Transverse colon (tissue), 4 donors: ENCODE measurements around the gene GNAQ. TPM values are rescaled to one million over a fixed set of nuclear protein-coding genes. Genes with fewer than 3 reads are reported as not detected.
"Not testable (repeated sequence)": the region's sequence is repeated elsewhere in the genome, so short reads cannot be mapped to it uniquely, and the experiment has no call there.

Experiments used
- DNase-seq: peaks from one replicate; pipeline ENCODE4 v3.0.0-alpha.2; 2019
- H3K27ac ChIP-seq, 4 donors: fragments of 200-600 bp; sonication (generic); 2 replicates each; pipeline ENCODE4 v1.5.1; 2016 to 2018; ENCODE audit warnings: inconsistent platforms in 4 of 4
- H3K27me3 ChIP-seq: fragments of 200-600 bp; sonication (generic); 2 replicates; pipeline ENCODE4 v1.5.1; 2017; ENCODE audit warnings: inconsistent platforms
- H3K36me3 ChIP-seq, 4 donors: fragments of 200-600 bp; sonication (generic); 2 replicates each; pipeline ENCODE4 v1.5.1; 2017 to 2019; ENCODE audit warnings: inconsistent platforms in 4 of 4
- H3K4me1 ChIP-seq, 4 donors: fragments of 200-600 bp; sonication (generic); 2 replicates each; pipeline ENCODE4 v1.5.1; 2017 to 2020; ENCODE audit warnings: inconsistent platforms in 4 of 4
- H3K4me3 ChIP-seq, 4 donors: fragments of 200-600 bp; sonication (generic); 1 replicate in 1 of 4; 2 replicates in 3 of 4; pipeline versions ENCODE4 v1.5.1 to v1.6.1; 2017 to 2019; ENCODE audit warnings: inconsistent platforms in 4 of 4
- H3K9me3 ChIP-seq, 2 donors: fragments of 200-600 bp; sonication (generic); 2 replicates each; pipeline ENCODE4 v1.5.1; 2017 to 2019; ENCODE audit warnings: inconsistent platforms in 2 of 2
- EP300 ChIP-seq: sonication (generic); formaldehyde crosslinking; IDR thresholded peaks from one replicate; pipeline ENCODE4 v1.6.1; 2017; ENCODE audit warnings: antibody characterized with exemption, low read depth
- POLR2A ChIP-seq: fragments of 450-650 bp; IDR thresholded peaks from one replicate; pipeline ENCODE4 v1.6.1; 2016; ENCODE audit warnings: antibody characterized with exemption, mild to moderate bottlenecking, moderate library complexity
- POLR2AphosphoS5 ChIP-seq, 3 donors: sonication (generic); formaldehyde crosslinking; IDR thresholded peaks; one replicate each; pipeline ENCODE4 v1.6.1; 2016; ENCODE audit warnings: antibody characterized with exemption in 3 of 3
- WGBS, 2 donors: methylation state at CpG; one replicate each; pipeline ENCODE4 v1.1.5; 2018; ENCODE audit warnings: low coverage in 1 of 2; 5-methylcytosine and 5-hydroxymethylcytosine counted together
- in situ Hi-C, 4 donors: fragments of 200-750 bp; cut with MboI; loops; one replicate each; pipeline versions ENCODE4 v1.15.0 to v1.15.1; 2017; ENCODE audit warnings: low sequenced_read_pairs in 3 of 4, low pct_ligation_motif_present in 1 of 4, low pct_unique_long_range_greater_than_20kb in 1 of 4
- intact Hi-C: fragments of 100-400 bp; cut with DNase I; formaldehyde crosslinking; loops from one replicate; pipeline ENCODE4 v1.15.1; 2023; ENCODE audit warnings: low total_unique reads
- total RNA-seq, 4 donors: library from RNA; depleted of rRNA; stranded (reverse); fragments of >200 nt; gene quantifications; one replicate each; pipeline ENCODE4 v1.1.0, GENCODE V29; 2016
- TF ChIP-seq, protein P1 (sequence below), 5 experiments: fragments of 200-600 bp in 3 of 5; fragments of 450-650 bp in 2 of 5; sonication (generic) in 3 of 5; IDR thresholded peaks; 1 replicate in 2 of 5; 2 replicates in 3 of 5; pipeline ENCODE4 v1.5.1; 2016 to 2017; ENCODE audit warnings: antibody characterized with exemption in 5 of 5, inconsistent platforms in 3 of 5, mild to moderate bottlenecking in 2 of 5, moderate library complexity in 1 of 5

The GNAQ gene
- total RNA-seq, 4 donors from 2014 or later: 36.3 to 54.9 (median 47.1) TPM

DNA sequence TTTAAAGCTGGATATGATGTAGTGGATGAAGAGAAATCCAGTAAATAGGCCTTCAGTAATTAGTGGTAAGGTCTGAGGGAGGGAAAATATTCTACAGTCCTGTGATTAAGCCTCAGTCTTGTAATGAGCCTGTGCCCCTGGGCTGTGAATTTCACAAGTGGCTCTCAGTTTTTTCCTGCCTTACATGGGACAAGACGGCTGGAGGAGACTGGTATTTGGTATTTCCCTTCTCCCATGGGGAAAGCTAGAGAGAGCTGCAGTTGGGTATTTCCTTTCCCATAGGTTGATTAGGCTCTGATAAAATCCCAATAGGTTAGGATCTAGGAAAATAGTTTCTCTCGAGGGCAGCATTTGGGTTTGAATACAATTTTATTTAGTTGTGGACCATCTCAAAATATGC, 321.3 kb downstream of the GNAQ start:
- no peak overlapping the region for H3K4me3 ChIP-seq
- 84 to 90% methylated on average over 2 of the region's 2 CpGs for WGBS, 2 donors
- H3K27me3 ChIP-seq: no peaks in the 10 kb centered on the region
- TF ChIP-seq POLR2AphosphoS5 (IDR thresholded peaks at IDR 0.05) (no peak), EP300 (no peak), POLR2A (no peak)
- TF ChIP-seq, protein P1, sequence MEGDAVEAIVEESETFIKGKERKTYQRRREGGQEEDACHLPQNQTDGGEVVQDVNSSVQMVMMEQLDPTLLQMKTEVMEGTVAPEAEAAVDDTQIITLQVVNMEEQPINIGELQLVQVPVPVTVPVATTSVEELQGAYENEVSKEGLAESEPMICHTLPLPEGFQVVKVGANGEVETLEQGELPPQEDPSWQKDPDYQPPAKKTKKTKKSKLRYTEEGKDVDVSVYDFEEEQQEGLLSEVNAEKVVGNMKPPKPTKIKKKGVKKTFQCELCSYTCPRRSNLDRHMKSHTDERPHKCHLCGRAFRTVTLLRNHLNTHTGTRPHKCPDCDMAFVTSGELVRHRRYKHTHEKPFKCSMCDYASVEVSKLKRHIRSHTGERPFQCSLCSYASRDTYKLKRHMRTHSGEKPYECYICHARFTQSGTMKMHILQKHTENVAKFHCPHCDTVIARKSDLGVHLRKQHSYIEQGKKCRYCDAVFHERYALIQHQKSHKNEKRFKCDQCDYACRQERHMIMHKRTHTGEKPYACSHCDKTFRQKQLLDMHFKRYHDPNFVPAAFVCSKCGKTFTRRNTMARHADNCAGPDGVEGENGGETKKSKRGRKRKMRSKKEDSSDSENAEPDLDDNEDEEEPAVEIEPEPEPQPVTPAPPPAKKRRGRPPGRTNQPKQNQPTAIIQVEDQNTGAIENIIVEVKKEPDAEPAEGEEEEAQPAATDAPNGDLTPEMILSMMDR (IDR thresholded peaks at IDR 0.05): no peak
- H3K27ac ChIP-seq: no peak overlapping the region
- no peaks in the 10 kb centered on the region for H3K9me3 ChIP-seq
- DNase-seq: no peak
- peaks cover 0 to 8% (median 2%) of the 10 kb centered on the region in 4 donors for H3K4me1 ChIP-seq
- H3K36me3 ChIP-seq: no peaks in the 10 kb centered on the region
- intact Hi-C loops (no loop called here), in situ Hi-C loops (no loop called here)

DNA sequence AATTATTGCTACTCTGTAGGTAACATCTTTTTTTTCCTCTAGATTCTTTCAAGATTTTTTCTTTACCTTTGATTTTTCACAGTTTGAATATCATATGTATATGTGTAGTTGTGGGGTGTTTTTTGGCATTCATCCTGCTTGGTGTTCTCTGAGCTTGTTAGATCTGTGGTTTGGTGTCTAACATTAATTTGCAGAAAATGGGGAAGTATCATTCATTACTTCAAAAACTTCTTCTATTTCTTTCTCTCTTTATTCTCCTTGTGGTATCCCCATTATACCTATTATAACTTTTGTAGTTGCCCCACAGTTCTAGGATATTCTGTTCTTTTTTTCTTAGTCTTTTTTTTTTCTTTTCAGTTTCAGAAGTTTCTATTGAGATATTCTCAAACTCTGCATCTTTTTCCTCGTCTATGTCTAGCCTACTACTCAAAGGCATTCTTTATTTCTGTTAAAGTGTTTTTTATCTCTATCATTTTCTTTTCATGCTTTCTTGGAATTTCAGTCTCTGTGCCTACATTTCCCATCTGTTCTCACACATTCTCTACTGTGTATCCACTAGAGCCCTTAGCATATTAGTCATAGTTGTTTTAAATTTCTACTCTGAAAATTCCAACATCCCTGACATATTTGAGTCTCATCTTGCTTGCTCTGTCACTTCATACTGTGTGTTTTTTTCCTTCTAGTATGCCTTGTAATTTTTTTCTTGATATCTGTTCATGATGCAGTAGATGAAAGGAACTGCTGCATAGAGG, 323.4 kb downstream of the GNAQ start:
- in situ Hi-C loops: no loop called here
- peaks cover 0 to 8% (median 2%) of the 10 kb centered on the region in 4 donors for H3K4me1 ChIP-seq
- H3K9me3 ChIP-seq: no peaks in the 10 kb centered on the region
- intact Hi-C loops: no loop called here
- no peak for DNase-seq
- H3K36me3 ChIP-seq: no peaks in the 10 kb centered on the region
- WGBS, 2 donors: 79% methylated on average over 1 of the region's 1 CpG; no CpG with 5 or more reads in 1 of the 2 donors
- H3K27me3 ChIP-seq: no peaks in the 10 kb centered on the region
- H3K27ac ChIP-seq: peak overlapping the region in 3 of 4 donors; percentile 18 to 42 (median 42)
- TF ChIP-seq, protein P1 (IDR thresholded peaks at IDR 0.05): no peak
- TF ChIP-seq POLR2A: no peak
- no peak for TF ChIP-seq POLR2AphosphoS5 (IDR thresholded peaks at IDR 0.05)
- TF ChIP-seq EP300: no peak
- no peak overlapping the region for H3K4me3 ChIP-seq

DNA sequence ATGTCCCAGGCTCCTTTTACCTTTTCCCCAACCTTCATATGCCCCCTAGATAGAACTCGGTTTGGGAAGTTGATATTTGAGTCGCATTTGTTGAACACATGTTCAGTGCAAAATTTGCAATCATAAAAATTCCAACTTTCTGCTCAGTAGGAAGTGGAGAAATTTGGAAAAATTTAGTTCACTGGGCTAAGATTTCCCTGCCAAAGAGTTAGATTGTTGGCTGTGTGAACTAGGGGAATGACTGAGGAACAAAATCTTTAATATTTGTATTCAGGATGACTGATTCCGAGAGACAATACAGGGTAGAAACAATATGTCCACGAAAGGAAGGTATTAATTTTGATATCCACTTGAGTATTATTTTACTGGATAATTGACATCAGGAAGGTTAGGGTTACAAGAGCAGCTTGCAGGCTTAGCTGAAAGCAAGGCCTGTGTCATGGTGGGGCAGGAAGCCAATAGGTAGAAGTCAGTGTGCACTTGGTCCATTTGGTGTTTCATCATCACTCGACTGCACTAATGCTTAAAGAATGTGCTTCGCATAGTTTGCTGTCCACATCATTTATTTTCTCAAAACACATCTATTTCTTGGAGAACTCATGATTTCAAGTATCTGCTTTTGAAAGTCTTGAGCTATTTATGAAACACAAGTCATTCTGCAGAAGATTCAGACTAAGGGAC, 324.1 kb downstream of the GNAQ start:
- TF ChIP-seq EP300 (no peak), POLR2AphosphoS5 (IDR thresholded peaks at IDR 0.05) (peak; percentile 61 to 75 (median 67))
- peak overlapping the region in 3 of 4 donors; percentile 33 to 42 (median 42) for H3K27ac ChIP-seq
- in situ Hi-C loops: no loop called here
- no peaks in the 10 kb centered on the region for H3K9me3 ChIP-seq
- DNase-seq: peak; percentile 51
- intact Hi-C loops: no loop called here
- H3K27me3 ChIP-seq: no peaks in the 10 kb centered on the region
- no peak overlapping the region for H3K4me3 ChIP-seq
- H3K4me1 ChIP-seq: peaks cover 0 to 6% (median 2%) of the 10 kb centered on the region in 4 donors
- no peaks in the 10 kb centered on the region for H3K36me3 ChIP-seq
- 69 to 85% methylated on average over 5 to 6 of the region's 6 CpGs for WGBS, 2 donors

DNA sequence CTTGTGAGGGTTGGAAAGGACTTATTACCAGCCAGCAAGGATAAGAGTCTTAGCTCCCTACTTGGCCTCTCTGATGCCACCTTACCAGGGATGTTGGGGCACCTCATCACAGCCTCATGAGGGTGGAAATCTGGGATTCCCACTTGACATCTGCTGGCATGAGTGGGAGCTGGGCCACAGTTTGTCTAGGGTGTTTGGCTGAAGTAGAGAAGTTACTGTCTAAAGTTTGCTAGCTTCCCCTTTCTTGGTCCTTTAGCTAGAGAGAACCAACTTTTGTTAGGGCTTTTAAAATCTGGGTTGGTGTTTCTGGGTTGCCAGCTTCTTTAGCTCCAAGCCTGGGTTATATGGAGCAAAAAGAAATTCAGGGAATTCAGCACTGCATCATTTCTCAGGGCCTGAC, 326.0 kb downstream of the GNAQ start:
- Histone ChIP-seq H3K4me3 (no peak overlapping the region), H3K4me1 (peaks cover 0 to 4% (median 2%) of the 10 kb centered on the region in 4 donors), H3K27me3 (no peaks in the 10 kb centered on the region), H3K36me3 (no peaks in the 10 kb centered on the region), H3K27ac (peak overlapping the region in 1 of 4 donors; percentile 12), H3K9me3 (no peaks in the 10 kb centered on the region)
- in situ Hi-C loops (no loop called here), intact Hi-C loops (no loop called here)
- no peak for TF ChIP-seq POLR2A
- TF ChIP-seq, protein P1 (IDR thresholded peaks at IDR 0.05): no peak
- no peak for TF ChIP-seq POLR2AphosphoS5 (IDR thresholded peaks at IDR 0.05)
- no peak for TF ChIP-seq EP300
- no peak for DNase-seq

DNA sequence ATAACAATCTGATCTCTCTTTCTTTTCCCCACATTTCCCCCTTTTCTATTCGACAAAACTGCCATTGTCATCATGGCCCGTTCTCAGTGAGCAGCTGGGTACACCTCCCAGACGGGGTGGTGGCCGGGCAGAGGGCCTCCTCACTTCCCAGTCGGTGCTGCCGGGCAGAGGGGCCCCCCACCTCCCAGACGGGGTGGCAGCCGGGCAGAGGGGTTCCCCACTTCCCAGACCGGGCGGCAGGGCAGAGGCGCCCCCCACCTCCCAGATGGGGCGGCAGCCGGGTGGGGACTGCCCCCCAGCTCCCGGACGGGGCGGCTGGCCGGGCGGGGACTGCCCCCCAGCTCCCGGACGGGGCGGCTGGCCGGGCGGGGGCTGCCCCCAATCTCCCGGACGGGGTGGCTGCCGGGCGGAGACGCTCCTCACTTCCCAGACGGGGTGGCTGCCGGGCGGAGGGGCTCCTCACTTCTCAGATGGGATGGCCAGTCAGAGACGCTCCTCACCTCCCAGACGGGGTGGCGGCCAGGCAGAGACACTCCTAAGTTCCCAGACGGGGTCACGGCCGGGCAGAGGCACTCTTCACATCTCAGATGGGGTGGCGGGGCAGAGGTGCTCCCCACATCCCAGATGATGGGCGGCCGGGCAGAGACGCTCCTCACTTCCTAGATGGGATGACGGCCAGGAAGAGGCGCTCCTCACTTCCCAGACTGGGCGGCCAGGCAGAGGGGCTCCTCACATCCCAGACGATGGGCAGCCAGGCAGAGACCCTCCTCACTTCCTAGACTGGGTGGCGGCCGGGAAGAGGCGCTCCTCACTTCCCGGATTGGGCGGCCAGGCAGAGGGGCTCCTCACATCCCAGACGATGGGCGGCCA, 328.9 kb downstream of the GNAQ start:
- H3K4me1 ChIP-seq, intact Hi-C loops, DNase-seq, H3K9me3 ChIP-seq, H3K27me3 ChIP-seq, H3K36me3 ChIP-seq, H3K27ac ChIP-seq, H3K4me3 ChIP-seq, in situ Hi-C loops: not testable (repeated sequence)
- WGBS, 2 donors: 94% methylated on average over 40 of the region's 52 CpGs; no CpG with 5 or more reads in 1 of the 2 donors
